Mucosa of descending colon (tissue), 3 donors: ENCODE data around the gene SLC10A7. TPM values are rescaled to one million over a fixed set of nuclear protein-coding genes. Genes with fewer than 3 reads are reported as not detected.
"Not testable (repeated sequence)": the region's sequence is repeated elsewhere in the genome, so short reads cannot be mapped to it uniquely, and the experiment has no call there.

Experiments
- ATAC-seq: fragments of 200-7000 bp; cut with Tn5 transposase; one replicate; pipeline ENCODE4 v1.9.1; 2020; ENCODE audit warnings: mild to moderate bottlenecking, moderate library complexity
- DNase-seq, 3 donors: peaks; one replicate each; pipeline ENCODE4 v3.0.0-alpha.2; 2020
- H3K36me3 ChIP-seq: fragments of 200-600 bp; one replicate; pipeline ENCODE4 v1.8.0; 2021; ENCODE audit warnings: low read depth, mild to moderate bottlenecking
- H3K4me1 ChIP-seq: fragments of 200-600 bp; one replicate; pipeline ENCODE4 v1.8.0; 2021; ENCODE audit warnings: low read depth, mild to moderate bottlenecking
- H3K4me3 ChIP-seq: fragments of 200-600 bp; one replicate; pipeline ENCODE4 v1.8.0; 2021; ENCODE audit warnings: mild to moderate bottlenecking
- H3K9me3 ChIP-seq: fragments of 200-600 bp; one replicate; pipeline ENCODE4 v1.8.0; 2021; ENCODE audit warnings: mild to moderate bottlenecking
- CTCF ChIP-seq: fragments of 200-600 bp; IDR thresholded peaks from one replicate; pipeline ENCODE4 v1.8.0; 2022; ENCODE audit warnings: antibody characterized with exemption, mild to moderate bottlenecking
- intact Hi-C, 2 donors: fragments of 100-400 bp; cut with DNase I in 1 of 2; cut with micrococcal nuclease in 1 of 2; formaldehyde crosslinking; loops; one replicate each; pipeline versions ENCODE4 v1.11.0 to v1.11.1; 2022; cut with DNase I, micrococcal nuclease
- total RNA-seq, 3 donors: library from RNA; stranded (reverse); fragmentation: NEBNext Ultra II Directional in 2 of 3; extraction: Animal tissue kit (Norgen Biotek cat#: 25700) in 2 of 3; gene quantifications; one replicate each; pipeline versions ENCODE4 v1.2.1 to v1.2.4, GENCODE V29; 2021 to 2023
- donor health status: DM: no; HTN: no; CAD: no; lungs with moderate emphysema.
- donor health status: DM: no; HTN: no; CAD: no.
- donor health status: DM: no; HTN: yes; CAD: no.

The SLC10A7 gene
- total RNA-seq, 3 donors from 2014 or later, result 10.8 to 18.4 (median 18.1) TPM

- no peak overlapping the region for H3K4me3 ChIP-seq
- no peaks in the 10 kb centered on the region for H3K36me3 ChIP-seq
- H3K9me3 ChIP-seq, result peaks cover 6% of the 10 kb centered on the region
- no peak for DNase-seq
- no peak for TF ChIP-seq CTCF
- intact Hi-C loops, result no loop called here
- no peak for ATAC-seq
- no peaks in the 10 kb centered on the region for H3K4me1 ChIP-seq
Measured at GRCh38 chr4:146367347-146367746, 154.4 kb downstream of the SLC10A7 start.

GRCh38 chr4:146359771-146360170, 162.0 kb downstream of the SLC10A7 start:
- Histone ChIP-seq H3K9me3 (peaks cover 6% of the 10 kb centered on the region), H3K4me3 (no peak overlapping the region), H3K36me3 (no peaks in the 10 kb centered on the region), H3K4me1 (no peaks in the 10 kb centered on the region)
- intact Hi-C loops, result no loop called here
- DNase-seq, result no peak
- no peak for ATAC-seq
- no peak for TF ChIP-seq CTCF

- H3K36me3 ChIP-seq, H3K4me3 ChIP-seq, H3K4me1 ChIP-seq, DNase-seq, ATAC-seq, H3K9me3 ChIP-seq, intact Hi-C loops: not testable (repeated sequence)
Measured at GRCh38 chr4:146350114-146350513, 171.6 kb downstream of the SLC10A7 start.

- ATAC-seq (no peak), DNase-seq (no peak)
- Histone ChIP-seq H3K4me3 (no peak overlapping the region), H3K4me1 (no peaks in the 10 kb centered on the region), H3K9me3 (no peaks in the 10 kb centered on the region), H3K36me3 (no peaks in the 10 kb centered on the region)
- no peak for TF ChIP-seq CTCF
- intact Hi-C loops, result no loop called here
Measured at GRCh38 chr4:146349306-146349705, 172.4 kb downstream of the SLC10A7 start.

- no peak for TF ChIP-seq CTCF
Measured at GRCh38 chr4:146347822-146348221, 173.9 kb downstream of the SLC10A7 start.

GRCh38 chr4:146346276-146346675, 175.5 kb downstream of the SLC10A7 start:
- intact Hi-C loops, result no loop called here
- DNase-seq (no peak), ATAC-seq (no peak)
- no peaks in the 10 kb centered on the region for H3K36me3 ChIP-seq
- no peaks in the 10 kb centered on the region for H3K9me3 ChIP-seq
- no peaks in the 10 kb centered on the region for H3K4me1 ChIP-seq
- no peak for TF ChIP-seq CTCF
- no peak overlapping the region for H3K4me3 ChIP-seq

More at GRCh38 chr4:146347822-146348221, 173.9 kb downstream of the SLC10A7 start:
- DNase-seq (no peak), ATAC-seq (no peak)
- Histone ChIP-seq H3K4me1 (no peaks in the 10 kb centered on the region), H3K9me3 (no peaks in the 10 kb centered on the region), H3K36me3 (no peaks in the 10 kb centered on the region), H3K4me3 (no peak overlapping the region)
- intact Hi-C loops, result no loop called here
